B cell (primary cell): ENCODE data around the gene CDC14A.

Experiments
- EZH2 ChIP-seq: IDR thresholded peaks from 2 replicates; pipeline ENCODE4 v1.6.1; 2012; ENCODE audit warnings: borderline replicate concordance, low read depth, mild to moderate bottlenecking, moderate library complexity, low read length; ENCODE audit not compliant: insufficient read depth, poor library complexity, severe bottlenecking
- TF ChIP-seq, protein P1 (sequence below): fragments of 200-600 bp; IDR thresholded peaks from one replicate; pipeline ENCODE4 v1.8.0; 2022; ENCODE audit warnings: antibody characterized with exemption, mild to moderate bottlenecking

DNA sequence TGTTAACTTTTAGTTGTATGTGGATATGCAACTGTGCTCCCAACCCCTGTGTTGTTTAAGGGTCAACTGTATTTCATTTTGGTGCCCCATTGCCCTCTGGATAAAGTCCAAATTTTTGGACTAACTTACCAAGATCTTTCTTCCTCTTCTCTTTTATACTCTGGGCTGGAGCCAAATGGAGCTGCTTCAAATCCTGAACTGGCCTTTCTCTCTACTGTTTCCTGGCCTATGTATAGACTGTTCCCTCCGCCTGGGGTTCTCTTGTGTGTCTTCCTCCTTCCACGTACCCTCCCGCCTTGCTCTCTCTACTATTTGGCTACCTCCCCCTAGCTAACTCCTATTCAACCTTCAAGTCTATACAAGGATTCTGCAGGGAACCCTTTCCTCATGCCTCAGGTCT is 8.4 kb upstream of the CDC14A start:
- TF ChIP-seq, protein P1, sequence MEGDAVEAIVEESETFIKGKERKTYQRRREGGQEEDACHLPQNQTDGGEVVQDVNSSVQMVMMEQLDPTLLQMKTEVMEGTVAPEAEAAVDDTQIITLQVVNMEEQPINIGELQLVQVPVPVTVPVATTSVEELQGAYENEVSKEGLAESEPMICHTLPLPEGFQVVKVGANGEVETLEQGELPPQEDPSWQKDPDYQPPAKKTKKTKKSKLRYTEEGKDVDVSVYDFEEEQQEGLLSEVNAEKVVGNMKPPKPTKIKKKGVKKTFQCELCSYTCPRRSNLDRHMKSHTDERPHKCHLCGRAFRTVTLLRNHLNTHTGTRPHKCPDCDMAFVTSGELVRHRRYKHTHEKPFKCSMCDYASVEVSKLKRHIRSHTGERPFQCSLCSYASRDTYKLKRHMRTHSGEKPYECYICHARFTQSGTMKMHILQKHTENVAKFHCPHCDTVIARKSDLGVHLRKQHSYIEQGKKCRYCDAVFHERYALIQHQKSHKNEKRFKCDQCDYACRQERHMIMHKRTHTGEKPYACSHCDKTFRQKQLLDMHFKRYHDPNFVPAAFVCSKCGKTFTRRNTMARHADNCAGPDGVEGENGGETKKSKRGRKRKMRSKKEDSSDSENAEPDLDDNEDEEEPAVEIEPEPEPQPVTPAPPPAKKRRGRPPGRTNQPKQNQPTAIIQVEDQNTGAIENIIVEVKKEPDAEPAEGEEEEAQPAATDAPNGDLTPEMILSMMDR = no peak
- no peak for TF ChIP-seq EZH2
